ENCODE data around the gene CELF3. TPM values are rescaled to one million over a fixed set of nuclear protein-coding genes. Genes with fewer than 3 reads are reported as not detected.

Gene CELF3
- polyA plus RNA-seq, 1 of the 3 experiments (the other 2 are of a cell fraction) = 0.25 TPM

Small RNAs within 50 kb of the gene (small RNA-seq; reads per million reads assigned to genes)
- 0 reads per million in 7 experiments for gene RNU6-662P

Other genes with a start within 250 kb of the CELF3 start
- 0.36 and 0.44 TPM in 2 replicates for gene CGN, start 205.4 kb downstream of the CELF3 start, polyA plus RNA-seq (2012; rRNA removed)
- gene TUFT1, start 176.5 kb downstream of the CELF3 start, polyA plus RNA-seq (2012; rRNA removed) = 20.6 and 27.9 TPM in 2 replicates
- 10.8 and 12.8 TPM in 2 replicates for gene SNX27, start 104.8 kb downstream of the CELF3 start, polyA plus RNA-seq (2012; rRNA removed)
- not detected in 2 replicates for gene RIIAD1, start 4.7 kb upstream of the CELF3 start, polyA plus RNA-seq (2012; rRNA removed)
- 76.2 and 87.5 TPM in 2 replicates for gene MRPL9, start 46.7 kb upstream of the CELF3 start, polyA plus RNA-seq (2012; rRNA removed)
- gene TDRKH, start 73.7 kb upstream of the CELF3 start, polyA plus RNA-seq (2012; rRNA removed) = 1.9 and 2.7 TPM in 2 replicates
- gene LINGO4, start 88.6 kb upstream of the CELF3 start, polyA plus RNA-seq (2012; rRNA removed) = not detected in 2 replicates
- gene RORC, start 115.0 kb upstream of the CELF3 start, polyA plus RNA-seq (2012; rRNA removed) = 0.03 TPM in 1 of 2 replicates, not detected in the other
- not detected in 2 replicates for gene C2CD4D, start 123.0 kb upstream of the CELF3 start, polyA plus RNA-seq (2012; rRNA removed)
- not detected in 2 replicates for gene THEM5, start 136.9 kb upstream of the CELF3 start, polyA plus RNA-seq (2012; rRNA removed)
- gene THEM4, start 192.7 kb upstream of the CELF3 start, polyA plus RNA-seq (2012; rRNA removed) = 10.1 and 14.1 TPM in 2 replicates

All from SK-N-SH (cell line).